Urothelium cell line (cell line): Measurements from ENCODE around the gene SCRN1.
A peak's percentile ranks its signal among the peaks of the same experiment; 100 is the strongest.
"Not testable (repeated sequence)": the region's sequence is repeated elsewhere in the genome, so short reads cannot be mapped to it uniquely, and the experiment has no call there.

Experiments used
- DNase-seq: peaks from one replicate; pipeline ENCODE4 v3.0.0; 2011; ENCODE audit warnings: low spot score, mixed read lengths
- FAIRE-seq: peaks from 2 replicates; lab custom pipeline; 2011; peaks lifted over from hg19 to GRCh38; lab: Jason Lieb, UNC

Gene SCRN1

DNA sequence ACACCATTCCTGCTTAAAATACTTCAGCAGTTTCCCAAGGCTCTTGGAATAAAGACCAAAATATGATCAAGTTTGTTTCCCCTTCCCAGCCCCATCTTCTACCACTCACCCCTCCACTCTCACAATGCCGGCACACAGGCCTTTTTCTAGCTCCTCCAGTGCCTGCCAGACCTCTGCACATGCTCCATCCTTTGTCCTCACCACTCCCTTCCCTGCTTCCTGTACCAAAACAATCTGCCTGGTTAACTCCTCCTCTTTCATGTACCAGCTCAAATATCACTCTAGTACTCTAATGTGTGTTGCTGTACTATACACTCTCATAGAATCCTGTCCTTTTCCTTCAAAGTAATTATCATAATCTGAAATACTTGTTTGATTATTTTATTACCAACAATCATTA is 19.4 kb downstream of the SCRN1 start:
- FAIRE-seq = no peak
- no peak for DNase-seq

GRCh38 chr7:29969738-29970137 is 19.9 kb downstream of the SCRN1 start:
- DNase-seq = no peak
- FAIRE-seq = no peak

DNA sequence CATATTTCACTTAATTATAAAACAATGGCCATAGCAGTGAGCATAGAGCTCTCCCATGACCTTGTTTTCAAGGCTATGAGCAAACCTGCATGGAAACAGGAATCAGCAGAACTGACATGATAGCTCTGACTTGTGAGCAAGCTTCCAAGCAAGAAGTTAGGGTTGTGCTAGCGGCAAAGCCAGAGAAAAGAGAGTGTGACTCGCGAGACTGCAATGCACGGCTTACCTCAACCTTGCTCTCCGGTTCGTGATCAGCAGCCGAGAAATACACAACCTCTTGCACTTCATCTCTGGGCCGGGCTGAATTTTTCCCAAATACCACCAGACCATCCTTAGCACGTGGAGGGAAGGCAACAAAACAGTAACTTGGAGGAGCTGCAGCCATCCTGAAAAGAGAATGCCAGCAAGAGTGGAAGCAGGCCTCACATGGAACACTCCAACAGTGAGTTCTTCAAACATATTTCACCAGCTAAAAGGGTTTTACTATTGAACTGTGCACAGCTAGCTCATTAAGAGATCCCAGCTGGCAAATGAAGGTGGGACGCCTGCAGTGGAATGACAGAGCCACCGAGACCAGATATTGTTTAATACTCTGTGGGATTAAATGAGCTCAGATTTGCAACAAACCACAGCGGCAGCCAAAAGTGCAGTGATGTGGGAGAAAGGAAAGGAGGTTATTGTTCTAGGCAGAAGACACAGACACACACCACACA is 20.8 kb downstream of the SCRN1 start:
- FAIRE-seq (peak; percentile 90), DNase-seq (peak; percentile 64)

GRCh38 chr7:29965030-29965429 is 24.6 kb downstream of the SCRN1 start:
- no peak for FAIRE-seq
- no peak for DNase-seq

DNA sequence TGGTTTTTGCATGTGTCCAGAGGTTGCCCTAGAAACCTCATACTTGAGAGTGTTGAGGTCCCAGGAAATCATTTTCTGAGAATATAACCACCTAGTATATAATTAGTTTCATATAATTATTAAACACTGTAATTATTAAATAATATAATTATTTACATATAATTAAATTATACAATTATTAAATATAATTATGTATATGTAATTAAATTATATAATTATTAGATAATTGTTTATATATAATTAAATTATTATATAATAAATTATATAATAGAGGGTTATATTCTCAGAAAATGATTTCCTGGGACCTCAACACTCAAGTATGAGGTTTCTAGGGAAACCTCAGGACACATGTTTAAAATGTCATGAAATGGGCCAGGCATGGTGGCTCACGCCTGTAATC is 27.6 kb downstream of the SCRN1 start:
- FAIRE-seq = no peak
- no peak for DNase-seq

DNA sequence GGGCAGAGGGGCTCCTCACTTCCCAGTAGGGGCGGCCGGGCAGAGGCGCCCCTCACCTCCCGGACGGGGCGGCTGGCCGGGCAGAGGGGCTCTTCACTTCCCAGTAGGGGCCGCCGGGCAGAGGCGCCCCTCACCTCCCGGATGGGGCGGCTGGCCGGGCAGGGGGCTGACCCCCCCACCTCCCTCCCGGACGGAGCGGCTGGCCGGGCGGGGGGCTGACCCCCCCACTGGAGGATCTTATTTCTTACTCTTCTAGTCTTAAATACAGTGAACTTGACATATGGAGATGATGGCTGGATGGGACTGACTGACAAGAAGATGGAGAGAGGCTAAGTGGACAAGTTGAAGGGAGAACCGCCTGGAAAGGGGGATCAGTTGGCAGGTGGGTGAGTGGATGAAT is 28.0 kb downstream of the SCRN1 start:
- not testable (repeated sequence) for FAIRE-seq, DNase-seq

GRCh38 chr7:29958667-29959358 is 30.8 kb downstream of the SCRN1 start:
- no peak for DNase-seq
- FAIRE-seq = peak; percentile 56

DNA sequence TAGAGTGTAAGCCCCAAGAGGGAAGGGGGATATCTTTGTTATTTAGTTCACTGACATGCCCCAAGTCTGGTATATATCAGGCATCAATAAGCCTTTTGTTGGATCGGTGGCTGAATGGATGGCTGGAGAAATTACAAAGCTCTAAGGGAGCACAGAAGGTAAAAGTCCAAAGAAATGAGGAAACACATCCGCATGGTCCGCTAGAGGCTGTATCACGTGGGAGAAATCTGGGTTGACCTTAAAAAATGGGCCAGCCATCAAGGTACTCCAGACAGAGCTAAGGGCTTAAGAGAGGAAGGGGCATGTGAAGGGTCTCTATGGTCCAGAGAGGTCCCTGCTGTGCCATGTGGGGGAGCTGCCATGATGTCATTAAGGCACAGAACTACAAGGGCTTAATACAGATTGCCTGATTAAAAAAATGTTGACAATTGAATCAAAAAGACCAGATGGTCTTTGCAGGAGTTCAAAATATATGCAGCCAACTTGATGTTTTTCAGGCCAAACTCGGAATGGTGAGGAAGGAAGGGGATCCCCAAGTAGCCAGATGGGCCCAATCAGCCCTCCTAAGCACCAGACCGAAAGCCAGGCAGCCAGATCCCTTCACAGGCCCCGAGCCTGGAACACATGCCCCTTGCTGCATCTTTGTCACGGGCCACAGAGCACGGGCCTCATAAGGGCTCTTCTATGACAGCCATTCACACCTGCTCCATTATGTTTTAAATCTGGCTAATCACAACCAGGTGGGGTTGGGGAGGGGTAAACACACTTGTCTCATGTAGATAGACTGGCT is 31.9 kb downstream of the SCRN1 start:
- DNase-seq = no peak
- FAIRE-seq = peak; percentile 9

DNA sequence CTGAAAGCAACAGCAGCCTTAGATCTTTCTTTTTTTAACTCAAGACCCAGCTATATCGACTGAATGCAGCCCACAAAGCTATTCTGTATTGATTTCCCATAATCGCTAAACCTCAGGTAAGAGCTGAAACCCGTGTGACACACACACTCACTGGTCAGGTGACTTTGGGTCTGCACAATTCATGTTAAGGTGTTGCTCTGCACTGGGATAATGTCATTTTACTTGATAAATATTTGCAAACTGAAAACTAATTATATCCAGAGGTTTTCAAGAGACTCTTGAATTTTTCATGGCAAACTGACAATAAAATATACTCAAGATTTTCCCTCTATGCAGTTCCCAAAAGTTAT is 33.1 kb downstream of the SCRN1 start:
- FAIRE-seq (no peak), DNase-seq (no peak)

GRCh38 chr7:29955799-29956486 is 33.7 kb downstream of the SCRN1 start:
- no peak for FAIRE-seq
- DNase-seq = no peak

- FAIRE-seq (no peak), DNase-seq (no peak)
Measured at GRCh38 chr7:29955075-29955792, 34.4 kb downstream of the SCRN1 start.

GRCh38 chr7:29953726-29954347 is 35.8 kb downstream of the SCRN1 start:
- FAIRE-seq = no peak

DNA sequence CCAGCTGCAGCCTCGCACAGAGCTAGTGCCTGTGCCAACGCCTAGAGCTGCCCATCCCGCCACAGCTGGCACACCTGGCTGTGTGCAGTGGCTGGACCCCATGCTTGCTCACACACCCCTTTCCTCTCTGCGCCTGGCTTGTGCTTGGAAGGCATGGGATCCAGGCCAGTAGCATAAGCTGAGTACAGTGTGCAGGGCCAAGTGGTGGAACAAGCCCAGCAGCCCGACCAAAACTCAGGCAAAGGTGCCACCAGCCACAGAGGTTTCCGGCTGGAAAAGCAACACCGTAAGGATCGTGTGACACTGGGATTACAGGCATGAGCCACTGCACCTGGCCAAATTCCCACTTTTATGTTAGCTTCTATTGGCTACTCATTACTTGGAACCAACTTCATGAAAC is 38.4 kb downstream of the SCRN1 start:
- FAIRE-seq = peak; percentile 50
- DNase-seq = no peak

More at GRCh38 chr7:29953726-29954347, 35.8 kb downstream of the SCRN1 start:
- DNase-seq = no peak

DNA sequence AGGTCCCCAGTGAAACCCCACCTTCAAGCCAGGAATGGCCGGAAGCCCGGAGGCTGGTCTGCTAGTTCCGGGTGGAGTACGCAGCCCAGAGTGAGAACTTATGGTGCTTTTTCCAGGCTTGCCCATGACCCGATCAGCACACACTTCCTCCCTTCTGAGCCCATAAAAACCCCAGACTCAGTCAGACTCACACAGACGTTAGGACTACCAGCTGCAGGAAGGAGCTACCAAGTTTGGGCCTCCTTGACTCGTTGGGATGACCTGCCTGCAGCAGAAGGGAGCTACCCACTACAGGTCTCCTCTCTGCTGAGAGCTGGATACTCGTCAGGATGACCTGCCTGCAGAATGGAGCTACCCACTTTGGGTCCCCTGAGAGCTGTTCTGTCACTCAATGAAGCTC is 39.1 kb downstream of the SCRN1 start:
- DNase-seq = no peak
- no peak for FAIRE-seq

GRCh38 chr7:29948587-29948986 is 41.0 kb downstream of the SCRN1 start:
- FAIRE-seq (no peak), DNase-seq (no peak)

- DNase-seq (peak; percentile 39), FAIRE-seq (peak; percentile 23)
Measured at GRCh38 chr7:29946428-29947186, 43.0 kb downstream of the SCRN1 start.

GRCh38 chr7:29945259-29945809 is 44.3 kb downstream of the SCRN1 start:
- DNase-seq (no peak), FAIRE-seq (no peak)

DNA sequence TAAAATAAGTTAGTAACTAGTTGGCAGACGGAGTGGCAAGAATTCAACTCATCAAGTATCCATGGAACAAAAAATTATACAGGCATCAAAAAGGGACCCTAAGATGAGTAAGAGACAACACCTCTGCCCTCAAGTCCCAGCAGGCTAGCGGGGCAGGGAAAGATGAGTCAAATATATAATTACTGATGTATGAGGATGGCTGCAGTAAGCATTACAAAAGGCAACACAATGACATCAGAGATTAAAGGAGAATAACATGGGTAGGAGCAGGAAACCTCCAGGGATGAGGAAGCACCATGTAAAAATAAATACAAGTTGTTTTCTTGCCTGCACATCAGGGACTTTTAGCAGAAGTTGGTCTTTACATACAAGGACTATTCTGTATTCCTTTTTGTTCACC is 49.4 kb downstream of the SCRN1 start:
- FAIRE-seq = no peak
- DNase-seq = no peak

GRCh38 chr7:29937132-29937531 is 52.5 kb downstream of the SCRN1 start:
- FAIRE-seq = peak; percentile 44
- no peak for DNase-seq
